BLaER1 treated with 17β-estradiol and CSF1 and Interleukin-3, amounts not matched to agents 10 nM and 100 nM (cell line): ENCODE data around the gene LAMTOR4.
"Not testable (repeated sequence)": the region's sequence is repeated elsewhere in the genome, so short reads cannot be mapped to it uniquely, and the experiment has no call there.

ENCODE experiments used
- H3K27ac ChIP-seq, 11 experiments: shearing (Covaris generic); formaldehyde crosslinking; 2 replicates each; pipeline ENCODE4 v1.8.1; 2022
- H3K27me3 ChIP-seq, 11 experiments: shearing (Covaris generic); formaldehyde crosslinking; 2 replicates each; pipeline ENCODE4 v1.8.1; 2022
- H3K36me3 ChIP-seq, 11 experiments: shearing (Covaris generic); formaldehyde crosslinking; 2 replicates each; pipeline ENCODE4 v1.8.1; 2022
- H3K4me1 ChIP-seq, 10 experiments: shearing (Covaris generic); formaldehyde crosslinking; 2 replicates each; pipeline ENCODE4 v1.8.1; 2022
- H3K4me2 ChIP-seq, 11 experiments: shearing (Covaris generic); formaldehyde crosslinking; 2 replicates each; pipeline ENCODE4 v1.8.1; 2022
- H3K4me3 ChIP-seq, 10 experiments: shearing (Covaris generic); formaldehyde crosslinking; 2 replicates each; pipeline ENCODE4 v1.8.1; 2022
- H3K9ac ChIP-seq, 11 experiments: shearing (Covaris generic); formaldehyde crosslinking; 2 replicates each; pipeline ENCODE4 v1.8.1; 2022
- H3K9me3 ChIP-seq, 11 experiments: shearing (Covaris generic); formaldehyde crosslinking; replicated peaks in 1 of 11; 2 replicates each; pipeline ENCODE4 v1.8.1; 2022
- H4K20me1 ChIP-seq, 11 experiments: shearing (Covaris generic); formaldehyde crosslinking; 2 replicates each; pipeline ENCODE4 v1.8.1; 2022
- Cebpa-rat ChIP-seq, 11 experiments: shearing (Covaris generic); IDR thresholded peaks; 2 replicates each; pipeline ENCODE4 v1.8.1; 2022

LAMTOR4 gene

DNA sequence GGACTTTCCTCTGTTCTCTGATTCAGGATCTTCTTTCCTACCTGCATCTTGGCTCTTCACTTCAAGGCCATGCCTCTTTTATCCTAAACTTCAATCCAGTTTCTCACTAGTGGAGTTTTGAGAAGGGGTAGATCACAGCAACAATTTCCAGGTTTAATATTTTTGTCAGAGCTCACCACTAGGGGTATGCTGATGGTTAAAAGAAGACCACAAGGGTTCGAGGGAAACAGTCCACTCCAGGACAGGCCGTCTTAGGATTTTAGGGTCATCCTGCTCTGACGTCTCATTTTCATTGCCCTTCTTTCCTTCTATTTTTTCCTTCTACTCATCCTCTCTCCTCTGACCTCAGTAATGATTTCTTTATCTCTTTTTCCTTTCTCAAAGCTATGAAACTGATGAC is 40.3 kb downstream of the LAMTOR4 start:
- TF ChIP-seq Cebpa-rat (IDR thresholded peaks at IDR 0.05): no peak
- H3K4me1 ChIP-seq: peaks cover 34 to 56% (median 55%) of the 10 kb centered on the region in 10 experiments
- no peak overlapping the region for H3K9ac ChIP-seq
- no peaks in the 10 kb centered on the region for H3K36me3 ChIP-seq
- no peaks in the 10 kb centered on the region for H4K20me1 ChIP-seq
- no peak overlapping the region for H3K4me3 ChIP-seq
- H3K27me3 ChIP-seq: no peaks in the 10 kb centered on the region
- no peaks in the 10 kb centered on the region for H3K9me3 ChIP-seq
- H3K27ac ChIP-seq: 0 out of 22 replicates have a peak overlapping the region, but pooled peaks of 2 of the 11 experiments have one; percentile 84 to 85
- H3K4me2 ChIP-seq: peak overlapping the region in 10 of 11 experiments; percentile 71 to 88 (median 85); a peak in 14 of 22 replicates

DNA sequence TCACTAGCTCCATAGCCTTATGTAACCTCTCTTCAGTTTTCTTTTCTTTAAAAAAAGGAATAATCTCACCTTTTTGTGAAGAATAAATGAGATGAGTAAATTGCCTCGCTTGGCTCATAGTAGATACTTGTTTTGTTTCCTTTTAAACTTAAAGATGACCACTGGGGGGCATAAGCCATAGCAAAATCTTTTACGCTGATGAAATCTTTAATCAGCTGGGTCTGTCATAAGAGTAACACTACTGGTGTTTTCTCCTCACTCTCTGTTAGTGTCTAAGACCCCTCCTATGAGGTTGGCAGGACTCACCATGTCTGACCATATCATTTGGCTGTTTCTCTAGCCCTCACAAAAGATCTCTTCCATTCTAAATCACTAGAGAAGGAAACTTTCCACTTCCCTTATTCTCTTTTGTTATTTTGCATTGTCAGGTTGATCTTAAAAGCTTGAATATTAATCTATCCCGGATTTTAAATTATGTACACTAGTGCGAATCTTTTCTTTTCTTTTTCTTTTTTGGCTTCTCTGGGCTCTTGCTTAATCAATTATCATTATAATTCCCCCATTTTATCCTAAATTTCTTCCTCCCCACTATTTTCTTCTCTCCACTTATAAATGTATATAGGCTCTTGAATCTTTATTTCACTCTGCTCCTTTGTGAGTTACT is 41.5 kb downstream of the LAMTOR4 start:
- Histone ChIP-seq H3K4me2 (peak overlapping the region; percentile 61 to 88 (median 85); a peak in 21 of 22 replicates), H3K36me3 (no peaks in the 10 kb centered on the region), H4K20me1 (no peaks in the 10 kb centered on the region), H3K9me3 (no peaks in the 10 kb centered on the region), H3K27me3 (no peaks in the 10 kb centered on the region), H3K4me3 (no peak overlapping the region), H3K27ac (peak overlapping the region in 10 of 11 experiments; percentile 42 to 86 (median 82); a peak in 19 of 22 replicates), H3K9ac (peak overlapping the region in 9 of 11 experiments; percentile 16 to 71 (median 44); a peak in 8 of 22 replicates), H3K4me1 (peaks cover 39 to 67% (median 66%) of the 10 kb centered on the region in 10 experiments)
- no peak for TF ChIP-seq Cebpa-rat (IDR thresholded peaks at IDR 0.05)

DNA sequence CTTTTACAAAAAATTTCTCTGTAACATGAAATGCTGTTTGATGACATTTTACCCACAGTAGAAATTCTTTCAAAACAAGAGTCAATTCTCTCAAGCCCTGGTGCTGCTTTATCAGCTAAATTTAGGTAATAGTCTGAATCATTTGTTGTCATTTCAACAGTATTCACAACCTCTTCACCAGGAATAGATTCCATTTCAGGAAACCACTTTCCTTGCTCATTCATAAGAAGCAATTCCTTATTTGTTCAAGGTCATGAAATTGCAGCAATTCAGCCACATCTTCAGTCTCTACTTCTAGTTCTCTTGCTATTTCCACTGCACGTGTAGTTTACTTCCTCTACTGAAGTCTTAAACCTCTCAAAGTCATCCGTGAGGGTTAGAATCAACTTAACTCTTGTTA is 43.1 kb downstream of the LAMTOR4 start:
- H4K20me1 ChIP-seq: no peaks in the 10 kb centered on the region
- no peaks in the 10 kb centered on the region for H3K27me3 ChIP-seq
- H3K36me3 ChIP-seq: no peaks in the 10 kb centered on the region
- H3K4me2 ChIP-seq: peak overlapping the region; percentile 61 to 88 (median 85)
- peak overlapping the region; percentile 6 to 86 (median 81); a peak in 20 of 22 replicates for H3K27ac ChIP-seq
- H3K9me3 ChIP-seq: no peaks in the 10 kb centered on the region
- H3K4me1 ChIP-seq: peaks cover 50 to 79% (median 75%) of the 10 kb centered on the region in 10 experiments
- H3K9ac ChIP-seq: peak overlapping the region in 9 of 11 experiments; percentile 21 to 73 (median 69); a peak in 18 of 22 replicates
- peak overlapping the region in 2 of 10 experiments; percentile 10 to 25; a peak in 1 of 20 replicates for H3K4me3 ChIP-seq
- TF ChIP-seq Cebpa-rat (IDR thresholded peaks at IDR 0.05): peak in 3 of 11 experiments; percentile 11 to 56 (median 13); a peak in 1 of 22 replicates

DNA sequence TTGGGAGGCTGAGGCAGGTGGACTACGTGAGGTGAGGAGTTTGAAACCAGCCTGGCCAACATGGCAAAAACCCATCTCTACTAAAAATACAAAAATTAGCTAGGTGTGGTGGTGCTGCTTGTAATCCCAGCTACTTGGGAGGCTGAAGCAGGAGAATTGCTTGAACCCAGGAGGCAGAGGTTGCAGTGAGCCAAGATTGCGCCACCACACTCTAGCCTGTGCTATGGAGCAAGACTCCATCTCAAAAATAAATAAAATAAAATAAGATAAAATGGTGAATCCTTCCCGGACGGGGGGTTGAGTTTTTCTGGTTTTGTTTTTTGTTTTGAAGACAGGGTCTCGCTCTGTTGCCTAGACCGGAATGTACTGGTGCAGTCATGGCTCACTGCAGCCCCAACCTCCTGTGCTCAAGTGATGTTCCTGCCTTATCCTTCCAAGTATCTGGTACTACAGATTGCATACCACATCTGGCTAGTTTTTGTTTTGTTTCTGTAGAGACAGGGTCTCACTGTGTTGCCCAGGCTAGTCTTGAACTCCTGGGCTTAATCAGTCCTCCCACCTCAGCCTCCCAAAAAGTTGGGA is 43.7 kb downstream of the LAMTOR4 start:
- H3K4me3 ChIP-seq: peak overlapping the region in 5 of 10 experiments; percentile 10 to 32 (median 20); a peak in 5 of 20 replicates
- H3K9ac ChIP-seq: peak overlapping the region in 9 of 11 experiments; percentile 21 to 73 (median 69); a peak in 18 of 22 replicates
- peak overlapping the region; percentile 61 to 88 (median 85) for H3K4me2 ChIP-seq
- peaks cover 50 to 79% (median 76%) of the 10 kb centered on the region in 10 experiments for H3K4me1 ChIP-seq
- H3K27me3 ChIP-seq, H3K36me3 ChIP-seq, H4K20me1 ChIP-seq, H3K9me3 ChIP-seq: not testable (repeated sequence)
- TF ChIP-seq Cebpa-rat (IDR thresholded peaks at IDR 0.05): peak in 3 of 11 experiments; percentile 34 to 44 (median 42); a peak in 3 of 22 replicates
- peak overlapping the region in 10 of 11 experiments; percentile 37 to 86 (median 82); a peak in 20 of 22 replicates for H3K27ac ChIP-seq

DNA sequence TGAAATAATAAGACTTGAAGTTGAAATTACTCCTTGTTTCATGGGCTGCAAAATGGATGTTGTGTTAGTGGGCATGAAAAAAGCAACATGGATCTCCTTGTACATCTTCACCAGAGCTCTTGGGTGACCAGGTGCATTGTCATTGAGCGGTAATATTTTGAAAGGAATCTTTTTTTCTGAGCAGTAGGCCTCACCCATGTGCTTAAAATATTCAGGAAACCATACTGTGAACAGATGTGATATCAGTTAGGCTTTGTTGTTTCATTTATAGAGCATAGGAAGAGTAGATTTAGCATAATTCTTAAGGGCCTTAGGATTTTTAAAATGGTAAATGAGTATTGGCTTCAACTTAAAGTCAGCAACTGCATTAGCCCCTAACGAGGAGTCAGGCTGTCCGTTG is 44.3 kb downstream of the LAMTOR4 start:
- Histone ChIP-seq H3K4me3 (no peak overlapping the region; a peak in 1 of 20 replicates), H3K4me1 (peaks cover 50 to 82% (median 77%) of the 10 kb centered on the region in 10 experiments), H3K4me2 (peak overlapping the region; percentile 61 to 88 (median 85); a peak in 20 of 22 replicates), H3K9me3 (no peaks in the 10 kb centered on the region), H3K27me3 (no peaks in the 10 kb centered on the region), H4K20me1 (no peaks in the 10 kb centered on the region), H3K36me3 (no peaks in the 10 kb centered on the region), H3K27ac (peak overlapping the region in 9 of 11 experiments; percentile 71 to 86 (median 82); a peak in 18 of 22 replicates), H3K9ac (peak overlapping the region in 8 of 11 experiments; percentile 21 to 73 (median 69); a peak in 12 of 22 replicates)
- no peak for TF ChIP-seq Cebpa-rat (IDR thresholded peaks at IDR 0.05)

DNA sequence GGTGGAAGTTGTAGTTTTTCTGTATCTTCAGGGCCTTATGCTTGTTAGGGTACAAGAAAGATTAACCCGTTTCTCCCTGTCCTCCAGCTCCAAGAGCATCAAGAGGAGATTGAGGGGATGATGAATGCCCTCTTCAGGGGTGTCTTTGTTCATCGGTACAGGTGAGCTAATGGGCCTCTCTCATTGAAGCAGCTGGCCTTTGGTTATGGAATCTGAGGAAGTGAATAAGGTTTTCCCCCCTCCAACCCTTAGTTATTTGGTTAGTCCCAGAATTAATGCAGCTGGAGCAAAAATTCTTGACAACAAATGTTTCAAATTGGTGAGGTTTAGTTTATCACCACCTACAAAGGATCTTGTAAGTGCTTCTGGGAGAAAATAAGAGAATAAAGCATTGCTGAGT is 46.5 kb downstream of the LAMTOR4 start:
- H3K27ac ChIP-seq: peak overlapping the region in 3 of 11 experiments; percentile 16 to 41 (median 31); a peak in 7 of 22 replicates
- no peak overlapping the region for H3K4me3 ChIP-seq
- no peaks in the 10 kb centered on the region for H3K36me3 ChIP-seq
- no peak for TF ChIP-seq Cebpa-rat (IDR thresholded peaks at IDR 0.05)
- peak overlapping the region; percentile 6 to 86 (median 77); a peak in 18 of 22 replicates for H3K4me2 ChIP-seq
- no peak overlapping the region for H3K9ac ChIP-seq
- H3K9me3 ChIP-seq: no peaks in the 10 kb centered on the region
- H4K20me1 ChIP-seq: no peaks in the 10 kb centered on the region
- H3K4me1 ChIP-seq: peaks cover 49 to 88% (median 81%) of the 10 kb centered on the region in 10 experiments
- no peaks in the 10 kb centered on the region for H3K27me3 ChIP-seq

DNA sequence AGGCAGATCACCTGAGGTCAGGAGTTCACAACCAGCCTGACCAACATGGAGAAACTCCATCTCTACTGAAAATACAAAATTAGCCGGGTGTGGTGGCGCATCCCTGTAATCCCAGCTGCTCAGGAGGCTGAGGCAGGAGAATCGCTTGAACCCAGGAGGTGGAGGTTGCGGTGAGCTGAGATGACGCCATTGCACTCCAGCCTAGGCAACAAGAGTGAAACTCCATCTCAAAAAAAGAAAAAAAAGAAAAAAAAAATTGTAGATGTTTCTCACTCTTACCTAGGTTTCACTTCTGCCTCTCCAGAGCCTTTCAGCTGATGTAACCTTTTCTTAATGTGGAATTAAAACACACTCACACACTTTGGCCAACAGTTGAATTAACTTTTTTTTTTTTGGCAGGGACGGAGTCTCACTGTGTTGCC is 47.2 kb downstream of the LAMTOR4 start:
- H3K4me3 ChIP-seq, H4K20me1 ChIP-seq, H3K9ac ChIP-seq, H3K9me3 ChIP-seq, H3K27me3 ChIP-seq, H3K36me3 ChIP-seq: not testable (repeated sequence)
- Histone ChIP-seq H3K27ac (peak overlapping the region in 3 of 11 experiments; percentile 11 to 41 (median 16); a peak in 6 of 22 replicates), H3K4me2 (peak overlapping the region in 9 of 11 experiments; percentile 6 to 86 (median 85); a peak in 11 of 22 replicates), H3K4me1 (peaks cover 49 to 88% (median 81%) of the 10 kb centered on the region in 10 experiments)

DNA sequence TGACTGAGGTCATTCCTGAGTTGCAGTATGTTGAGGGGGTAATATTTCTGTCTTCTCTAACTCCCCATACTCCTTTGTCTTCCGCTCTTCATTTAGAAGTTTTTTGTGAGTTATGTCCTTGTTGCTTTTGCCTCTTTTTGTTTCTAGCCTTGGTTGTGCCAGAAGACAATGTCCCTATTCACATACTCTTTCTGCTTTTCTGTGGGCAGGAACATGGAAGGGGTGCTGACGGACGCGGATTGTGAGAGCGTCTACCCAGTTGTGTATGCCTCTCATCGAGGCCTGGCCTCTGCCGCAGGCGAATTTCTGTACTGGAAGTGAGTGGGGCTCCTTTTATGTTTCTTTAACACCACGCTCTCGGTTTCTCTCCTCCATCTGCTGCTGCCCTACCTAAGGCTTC is 49.5 kb downstream of the LAMTOR4 start:
- Histone ChIP-seq H3K36me3 (no peaks in the 10 kb centered on the region), H3K4me1 (peaks cover 37 to 71% (median 66%) of the 10 kb centered on the region in 10 experiments), H3K4me3 (no peak overlapping the region), H3K27ac (peak overlapping the region in 4 of 11 experiments; percentile 35 to 57 (median 53); a peak in 4 of 22 replicates), H3K27me3 (no peaks in the 10 kb centered on the region), H3K4me2 (peak overlapping the region in 9 of 11 experiments; percentile 68 to 92 (median 88); a peak in 16 of 22 replicates), H3K9ac (no peak overlapping the region), H4K20me1 (no peaks in the 10 kb centered on the region), H3K9me3 (no peaks in the 10 kb centered on the region)
- no peak for TF ChIP-seq Cebpa-rat (IDR thresholded peaks at IDR 0.05)

DNA sequence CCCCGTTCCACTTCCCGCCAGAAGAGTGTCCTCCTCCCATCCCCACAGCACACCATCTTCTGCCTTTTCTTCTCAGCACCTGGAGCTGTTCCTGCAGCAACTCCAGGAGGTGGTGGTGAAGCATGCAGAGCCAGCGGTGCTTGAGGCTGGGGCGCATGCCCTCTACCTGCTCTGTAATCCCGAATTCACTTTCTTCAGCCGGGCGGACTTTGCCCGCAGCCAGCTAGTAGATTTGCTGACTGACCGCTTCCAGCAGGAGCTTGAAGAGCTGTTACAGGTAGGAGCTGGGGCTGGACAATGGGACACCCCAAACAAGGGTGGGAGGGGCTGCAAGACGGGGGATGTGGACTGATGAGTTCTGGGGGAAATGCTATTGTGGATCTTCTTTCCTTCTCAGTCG is 52.0 kb downstream of the LAMTOR4 start:
- no peaks in the 10 kb centered on the region for H3K9me3 ChIP-seq
- H4K20me1 ChIP-seq: no peaks in the 10 kb centered on the region
- H3K36me3 ChIP-seq: no peaks in the 10 kb centered on the region; a peak in 1 of 22 replicates
- TF ChIP-seq Cebpa-rat (IDR thresholded peaks at IDR 0.05): no peak
- H3K4me2 ChIP-seq: peak overlapping the region; percentile 68 to 92 (median 88)
- H3K4me1 ChIP-seq: peaks cover 39 to 58% (median 52%) of the 10 kb centered on the region in 10 experiments
- H3K27ac ChIP-seq: peak overlapping the region in 6 of 11 experiments; percentile 50 to 69 (median 56); a peak in 10 of 22 replicates
- peak overlapping the region in 7 of 10 experiments; percentile 2 to 61 (median 47); a peak in 12 of 20 replicates for H3K4me3 ChIP-seq
- no peaks in the 10 kb centered on the region for H3K27me3 ChIP-seq
- H3K9ac ChIP-seq: peak overlapping the region in 9 of 11 experiments; percentile 10 to 66 (median 51); a peak in 11 of 22 replicates
